ENCODE data around the gene MAP2K6.

GRCh38 chr17:69451416-69452394, 37.2 kb downstream of the MAP2K6 start:
- TF ChIP-seq POLR2A (IDR thresholded peaks at IDR 0.05) = no peak
- no peak for TF ChIP-seq CTCF (IDR thresholded peaks at IDR 0.05)

Data from Peyer's patch (tissue), 4 donors.